Measurements from ENCODE around the gene ZFR. TPM values are rescaled to one million over a fixed set of nuclear protein-coding genes. Genes with fewer than 3 reads are reported as not detected.
"Not testable (repeated sequence)": the region's sequence is repeated elsewhere in the genome, so short reads cannot be mapped to it uniquely, and the experiment has no call there.

The ZFR gene
- total RNA-seq, 4 donors from 2014 or later: 35.6 to 64.1 (median 57.4) TPM

GRCh38 chr5:32317041-32317440 lies 127.5 kb downstream of the ZFR start:
- no peak for DNase-seq
- TF ChIP-seq EP300 (IDR thresholded peaks at IDR 0.05; ENCODE audit: low read depth) (no peak), CTCF (IDR thresholded peaks at IDR 0.05) (no peak), POLR2A (IDR thresholded peaks at IDR 0.05) (no peak), POLR2AphosphoS5 (IDR thresholded peaks at IDR 0.05) (no peak)
- H3K36me3 ChIP-seq: no peaks in the 10 kb centered on the region
- no peaks in the 10 kb centered on the region for H3K27me3 ChIP-seq
- 87% methylated on average over 7 of the region's 7 CpGs; no CpG with 5 or more reads in 1 of the 2 donors for WGBS, 2 donors (ENCODE audit: low coverage in 1 of 2)
- H3K4me1 ChIP-seq: peaks cover 0 to 7% (median under 1%) of the 10 kb centered on the region in 4 donors
- no peak overlapping the region for H3K27ac ChIP-seq
- intact Hi-C loops (cut with DNase I; ENCODE audit: low total_unique reads) (no loop called here), in situ Hi-C loops (cut with MboI; ENCODE audit: low pct_ligation_motif_present in 1 of 4, low pct_unique_long_range_greater_than_20kb in 1 of 4, low sequenced_read_pairs in 3 of 4) (no loop called here)
- H3K4me3 ChIP-seq: no peak overlapping the region
- peaks cover 4 to 6% of the 10 kb centered on the region in 2 donors for H3K9me3 ChIP-seq

GRCh38 chr5:32315221-32316014 lies 129.1 kb downstream of the ZFR start:
- H3K27ac ChIP-seq: no peak overlapping the region
- peaks cover 6 to 21% (median 12%) of the 10 kb centered on the region in 4 donors for H3K4me1 ChIP-seq
- 78% methylated on average over 6 to 8 of the region's 8 CpGs for WGBS, 2 donors (ENCODE audit: low coverage in 1 of 2)
- in situ Hi-C loops (cut with MboI; ENCODE audit: low pct_ligation_motif_present in 1 of 4, low pct_unique_long_range_greater_than_20kb in 1 of 4, low sequenced_read_pairs in 3 of 4): no loop called here
- H3K9me3 ChIP-seq: no peaks in the 10 kb centered on the region
- no peak for DNase-seq
- intact Hi-C loops (cut with DNase I; ENCODE audit: low total_unique reads): no loop called here
- no peak overlapping the region for H3K4me3 ChIP-seq
- H3K36me3 ChIP-seq: no peaks in the 10 kb centered on the region
- H3K27me3 ChIP-seq: no peaks in the 10 kb centered on the region
- no peak for TF ChIP-seq EP300 (IDR thresholded peaks at IDR 0.05; ENCODE audit: low read depth)
- TF ChIP-seq POLR2AphosphoS5 (IDR thresholded peaks at IDR 0.05): no peak
- TF ChIP-seq POLR2A (IDR thresholded peaks at IDR 0.05): no peak
- TF ChIP-seq CTCF (IDR thresholded peaks at IDR 0.05): no peak

- intact Hi-C loops (cut with DNase I; ENCODE audit: low total_unique reads): no loop called here
Measured at GRCh38 chr5:32314658-32315057, 129.9 kb downstream of the ZFR start.

GRCh38 chr5:32314152-32314488 lies 130.4 kb downstream of the ZFR start:
- in situ Hi-C loops (cut with MboI; ENCODE audit: low pct_ligation_motif_present in 1 of 4, low pct_unique_long_range_greater_than_20kb in 1 of 4, low sequenced_read_pairs in 3 of 4): not testable (repeated sequence)

More at GRCh38 chr5:32314658-32315057, 129.9 kb downstream of the ZFR start:
- WGBS, 2 donors (ENCODE audit: low coverage in 1 of 2): 40 to 76% methylated on average over 1 to 5 of the region's 5 CpGs
- Histone ChIP-seq H3K27ac (no peak overlapping the region), H3K4me1 (peaks cover 6 to 27% (median 13%) of the 10 kb centered on the region in 4 donors), H3K4me3 (no peak overlapping the region), H3K9me3 (no peaks in the 10 kb centered on the region), H3K36me3 (no peaks in the 10 kb centered on the region), H3K27me3 (no peaks in the 10 kb centered on the region)
- in situ Hi-C loops (cut with MboI; ENCODE audit: low pct_ligation_motif_present in 1 of 4, low pct_unique_long_range_greater_than_20kb in 1 of 4, low sequenced_read_pairs in 3 of 4): no loop called here
- TF ChIP-seq POLR2AphosphoS5 (IDR thresholded peaks at IDR 0.05) (no peak), POLR2A (IDR thresholded peaks at IDR 0.05) (no peak), CTCF (IDR thresholded peaks at IDR 0.05) (no peak), EP300 (IDR thresholded peaks at IDR 0.05; ENCODE audit: low read depth) (no peak)
- no peak for DNase-seq

More at GRCh38 chr5:32314152-32314488, 130.4 kb downstream of the ZFR start:
- 80 to 90% methylated on average over 6 to 10 of the region's 10 CpGs for WGBS, 2 donors (ENCODE audit: low coverage in 1 of 2)
- H3K36me3 ChIP-seq; H3K27ac ChIP-seq; DNase-seq; H3K27me3 ChIP-seq; H3K9me3 ChIP-seq; intact Hi-C loops (cut with DNase I; ENCODE audit: low total_unique reads); H3K4me3 ChIP-seq: not testable (repeated sequence)
- H3K4me1 ChIP-seq: peaks cover 11 to 32% (median 16%) of the 10 kb centered on the region in 4 donors
